Activated naive CD4-positive, alpha-beta T cell treated with anti-CD3 and anti-CD28 coated beads, Interleukin-2, amount 50 U/mL, for 72 hours (primary cell): ENCODE data around the gene MON2. TPM values are rescaled to one million over a fixed set of nuclear protein-coding genes. Genes with fewer than 3 reads are reported as not detected.

Experiments
- ATAC-seq, 2 donors: fragments of 150-1000 bp; cut with Tn5 transposase; 2 replicates each; pipeline ENCODE4 v1.10.0; 2021; ENCODE audit warnings: mild to moderate bottlenecking in 2 of 2, moderate library complexity in 2 of 2
- DNase-seq, 2 donors: peaks; one replicate each; pipeline ENCODE4 v3.0.0; 2021 to 2022; ENCODE audit warnings: low spot score in 2 of 2
- H3K27ac Mint-ChIP-seq, 2 donors: one replicate each; pipeline ENCODE4 v1.8.0; 2022; ENCODE audit warnings: mild to moderate bottlenecking in 2 of 2, mixed read lengths in 2 of 2
- H3K36me3 Mint-ChIP-seq, 2 donors: one replicate each; pipeline ENCODE4 v1.8.0; 2022; ENCODE audit warnings: mixed read lengths in 2 of 2
- H3K9me3 Mint-ChIP-seq, 2 donors: one replicate each; pipeline ENCODE4 v1.8.0; 2022; ENCODE audit warnings: mixed read lengths in 2 of 2
- total RNA-seq, 2 donors: library from RNA; stranded (reverse); gene quantifications; one replicate each; pipeline ENCODE4 v1.2.3, GENCODE V29; 2022

MON2 gene
- total RNA-seq, 2 donors from 2014 or later, result 39.7 to 40.3 TPM

DNA sequence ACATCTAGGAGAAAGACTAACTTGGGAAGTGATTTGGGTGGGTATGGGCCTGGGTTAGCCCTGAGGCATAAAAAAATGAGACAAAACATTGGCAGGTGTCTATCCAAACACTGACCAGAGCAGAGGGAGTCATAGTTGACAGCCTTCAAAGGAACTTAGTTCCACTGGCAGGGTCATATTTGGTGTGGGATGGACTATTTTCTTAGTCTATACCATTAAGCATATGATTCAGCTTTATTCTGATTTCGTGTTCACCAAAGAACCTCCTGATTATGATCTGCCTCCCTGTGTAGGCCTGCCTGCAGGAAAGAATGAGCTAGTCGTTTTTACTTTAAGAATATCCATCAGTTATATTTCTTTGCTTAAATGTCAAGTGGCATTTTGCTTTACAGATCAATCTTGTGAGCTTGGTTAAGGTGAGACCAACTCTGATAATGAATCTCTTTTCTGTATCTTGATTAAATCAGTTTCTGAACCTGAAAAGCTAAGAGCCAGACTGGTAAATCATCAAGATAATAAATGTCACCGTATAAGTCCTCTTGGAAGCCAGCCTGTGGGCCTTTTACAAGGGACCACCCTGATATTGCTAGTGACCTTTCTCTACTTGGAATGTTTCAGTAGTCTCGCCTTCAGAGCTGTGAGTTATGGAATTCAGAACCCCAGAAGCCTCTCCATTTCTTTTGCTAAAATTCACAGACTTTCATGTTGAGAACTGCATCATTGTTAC, 182.9 kb downstream of the MON2 start:
- ATAC-seq, result no peak

More for the DNA sequence above, 182.9 kb downstream of the MON2 start:
- Mint-ChIP-seq H3K27ac (no peak overlapping the region), H3K36me3 (no peaks in the 10 kb centered on the region), H3K9me3 (no peaks in the 10 kb centered on the region)
- no peak for DNase-seq

Other genes with a start within 250 kb of the MON2 start
- 100 to 1,000 TPM; 114 to 122 TPM for gene USP15, start 206.4 kb upstream of the MON2 start, total RNA-seq